Glutamatergic neuron (in vitro differentiated cells): ENCODE measurements around the gene SASH3. TPM values are rescaled to one million over a fixed set of nuclear protein-coding genes. Genes with fewer than 3 reads are reported as not detected.

Experiments used
- DNase-seq: peaks from one replicate; pipeline ENCODE4 v3.0.0; 2022
- H3K27ac Mint-ChIP-seq: one replicate; pipeline ENCODE4 v1.8.0; 2020; ENCODE audit warnings: mild to moderate bottlenecking, mixed read lengths, inconsistent platforms; ENCODE audit not compliant: unreplicated experiment
- H3K27me3 Mint-ChIP-seq: one replicate; pipeline ENCODE4 v1.8.0; 2020; ENCODE audit warnings: mild to moderate bottlenecking, moderate library complexity, mixed read lengths, inconsistent platforms; ENCODE audit not compliant: unreplicated experiment
- H3K36me3 Mint-ChIP-seq: one replicate; pipeline ENCODE4 v1.8.0; 2020; ENCODE audit warnings: mild to moderate bottlenecking, mixed read lengths, inconsistent platforms; ENCODE audit not compliant: unreplicated experiment
- H3K4me1 Mint-ChIP-seq: one replicate; pipeline ENCODE4 v1.8.0; 2020; ENCODE audit warnings: mild to moderate bottlenecking, low read depth, mixed read lengths, inconsistent platforms; ENCODE audit not compliant: unreplicated experiment
- H3K4me3 Mint-ChIP-seq: one replicate; pipeline ENCODE4 v1.8.0; 2020; ENCODE audit warnings: mild to moderate bottlenecking, mixed read lengths, inconsistent platforms; ENCODE audit not compliant: unreplicated experiment
- H3K9me3 Mint-ChIP-seq: one replicate; pipeline ENCODE4 v1.8.0; 2020; ENCODE audit warnings: mild to moderate bottlenecking, moderate library complexity, mixed read lengths, inconsistent platforms; ENCODE audit not compliant: unreplicated experiment
- CTCF ChIP-seq: fragments of 200-600 bp; sonication (generic); IDR thresholded peaks from one replicate; pipeline ENCODE4 v1.5.0; 2021; ENCODE audit not compliant: partially characterized antibody, unreplicated experiment
- total RNA-seq: library from RNA; stranded (reverse); fragmentation: NEBNext Ultra II Directional; extraction: Animal tissue kit (Norgen Biotek cat#: 25700); gene quantifications from one replicate; pipeline ENCODE4 v1.2.1, GENCODE V29; 2021; ENCODE audit not compliant: unreplicated experiment

Gene SASH3
- total RNA-seq, 1 donor from 2014 or later = not detected

- TF ChIP-seq CTCF = no peak
- Mint-ChIP-seq H3K27ac (no peak overlapping the region), H3K9me3 (no peaks in the 10 kb centered on the region), H3K36me3 (no peaks in the 10 kb centered on the region), H3K4me1 (peaks cover 9% of the 10 kb centered on the region), H3K27me3 (peaks cover 2% of the 10 kb centered on the region), H3K4me3 (no peak overlapping the region)
- no peak for DNase-seq
Measured at GRCh38 chrX:129804806-129805205, 25.1 kb downstream of the SASH3 start.

GRCh38 chrX:129808158-129808828 lies 28.5 kb downstream of the SASH3 start:
- Mint-ChIP-seq H3K4me1 (peaks cover 5% of the 10 kb centered on the region), H3K36me3 (no peaks in the 10 kb centered on the region), H3K27me3 (peaks cover 5% of the 10 kb centered on the region), H3K4me3 (no peak overlapping the region), H3K27ac (no peak overlapping the region), H3K9me3 (no peaks in the 10 kb centered on the region)
- no peak for TF ChIP-seq CTCF
- DNase-seq = no peak

GRCh38 chrX:129808829-129809796 lies 29.4 kb downstream of the SASH3 start:
- H3K4me1 Mint-ChIP-seq = no peaks in the 10 kb centered on the region
- no peak overlapping the region for H3K4me3 Mint-ChIP-seq
- no peak for DNase-seq
- no peaks in the 10 kb centered on the region for H3K9me3 Mint-ChIP-seq
- no peaks in the 10 kb centered on the region for H3K36me3 Mint-ChIP-seq
- no peak overlapping the region for H3K27ac Mint-ChIP-seq
- no peak for TF ChIP-seq CTCF
- H3K27me3 Mint-ChIP-seq = peaks cover 5% of the 10 kb centered on the region

GRCh38 chrX:129813662-129814368 lies 34.1 kb downstream of the SASH3 start:
- Mint-ChIP-seq H3K27ac (no peak overlapping the region), H3K36me3 (no peaks in the 10 kb centered on the region), H3K27me3 (peaks cover 3% of the 10 kb centered on the region), H3K9me3 (no peaks in the 10 kb centered on the region), H3K4me1 (no peaks in the 10 kb centered on the region), H3K4me3 (no peak overlapping the region)
- DNase-seq = no peak
- TF ChIP-seq CTCF = no peak
